Measurements from ENCODE around the gene HOXA7.
A peak's percentile ranks its signal among the peaks of the same experiment; 100 is the strongest.

Gene HOXA7

GRCh38 chr7:27147199-27148030, 9.1 kb downstream of the HOXA7 start, which contains the start of gene HOXA6:
TSS of gene HOXA6 (minus strand) at chr7:27147774. CDS start at chr7:27147749, 25 bp downstream.
- no peak for DNase-seq (ENCODE audit: low read depth)

- DNase-seq (ENCODE audit: low read depth), result no peak
Observed at GRCh38 chr7:27146491-27147198, 9.8 kb downstream of the HOXA7 start.

- DNase-seq (ENCODE audit: low read depth), result no peak
Observed at GRCh38 chr7:27145914-27146412, 10.5 kb downstream of the HOXA7 start.

- no peak for DNase-seq (ENCODE audit: low read depth)
Observed at GRCh38 chr7:27145165-27145913, 11.1 kb downstream of the HOXA7 start.

GRCh38 chr7:27144781-27145164, 11.7 kb downstream of the HOXA7 start:
- no peak for DNase-seq (ENCODE audit: low read depth)

GRCh38 chr7:27143950-27144780, 12.3 kb downstream of the HOXA7 start:
- no peak for DNase-seq (ENCODE audit: low read depth)

- peak; percentile 57 for DNase-seq (ENCODE audit: low read depth)
Observed at GRCh38 chr7:27143023-27143949, 13.2 kb downstream of the HOXA7 start, which contains the start of gene HOXA5. TSS of gene HOXA5 (minus strand) at chr7:27143681. CDS start at chr7:27143607, 74 bp downstream.

GRCh38 chr7:27142580-27143022, 13.9 kb downstream of the HOXA7 start:
- no peak for DNase-seq (ENCODE audit: low read depth)

GRCh38 chr7:27141923-27142579, 14.4 kb downstream of the HOXA7 start:
- no peak for DNase-seq (ENCODE audit: low read depth)

- no peak for DNase-seq (ENCODE audit: low read depth)
Observed at GRCh38 chr7:27141137-27141922, 15.1 kb downstream of the HOXA7 start.

- no peak for DNase-seq (ENCODE audit: low read depth)
Observed at GRCh38 chr7:27140126-27140857, 16.2 kb downstream of the HOXA7 start.

GRCh38 chr7:27139334-27140125, 16.9 kb downstream of the HOXA7 start:
- DNase-seq (ENCODE audit: low read depth), result no peak

GRCh38 chr7:27138985-27139333, 17.5 kb downstream of the HOXA7 start:
- no peak for DNase-seq (ENCODE audit: low read depth)

- DNase-seq (ENCODE audit: low read depth), result no peak
Observed at GRCh38 chr7:27138472-27138871, 18.0 kb downstream of the HOXA7 start.

- no peak for DNase-seq (ENCODE audit: low read depth)
Observed at GRCh38 chr7:27137640-27138315, 18.7 kb downstream of the HOXA7 start.

- no peak for DNase-seq (ENCODE audit: low read depth)
Observed at GRCh38 chr7:27134392-27134791, 22.1 kb downstream of the HOXA7 start.

Measured in HS-27A (cell line).